Keratinocyte (primary cell): Measurements from ENCODE around the gene FBXL14. TPM values are rescaled to one million over a fixed set of nuclear protein-coding genes. Genes with fewer than 3 reads are reported as not detected.

Experiments
- DNase-seq: peaks from one replicate; pipeline ENCODE4 v3.0.0-alpha.2; 2011; ENCODE audit warnings: low read depth, missing footprints, low spot score
- FAIRE-seq: peaks from 2 replicates; lab custom pipeline; 2011; peaks lifted over from hg19 to GRCh38; lab: Jason Lieb, UNC
- H2AFZ ChIP-seq: 2 replicates; pipeline ENCODE4 v1.6.0; 2012; ENCODE audit warnings: low read length, control low read depth, inconsistent platforms; ENCODE audit not compliant: control insufficient read depth
- H3K27ac ChIP-seq: 2 replicates; pipeline ENCODE4 v1.5.1; 2011; ENCODE audit warnings: low read length; ENCODE audit not compliant: control insufficient read depth, insufficient read depth
- H3K27me3 ChIP-seq: 3 replicates; pipeline ENCODE4 v1.6.0; 2011; ENCODE audit warnings: low read length; ENCODE audit not compliant: control insufficient read depth, insufficient read depth; ENCODE audit errors: extremely low read depth
- H3K36me3 ChIP-seq, 2 experiments: 2 replicates in 1 of 2; 3 replicates in 1 of 2; pipeline ENCODE4 v1.5.1; 2011; ENCODE audit warnings: low read length in 2 of 2, mild to moderate bottlenecking in 1 of 2; ENCODE audit not compliant: control insufficient read depth in 2 of 2, insufficient read depth in 2 of 2; ENCODE audit errors: extremely low read depth in 1 of 2
- H3K4me1 ChIP-seq: 3 replicates; pipeline ENCODE4 v1.5.1; 2011; ENCODE audit warnings: low read length; ENCODE audit not compliant: control insufficient read depth, insufficient read depth; ENCODE audit errors: extremely low read depth
- H3K4me2 ChIP-seq: 3 replicates; pipeline ENCODE4 v1.6.0; 2011; ENCODE audit warnings: low read depth, low read length; ENCODE audit not compliant: control insufficient read depth, insufficient read depth; ENCODE audit errors: extremely low read depth
- H3K4me3 ChIP-seq, 3 experiments: fragments of 200-600 bp in 1 of 3; sonication (generic) in 1 of 3; 2 replicates in 2 of 3; 3 replicates in 1 of 3; pipeline ENCODE4 v1.5.1; 2011 to 2016; ENCODE audit warnings: low read length in 3 of 3, mild to moderate bottlenecking in 3 of 3, control low read depth in 2 of 3, inconsistent platforms in 1 of 3, low read depth in 1 of 3, mixed read lengths in 1 of 3, mixed run types in 1 of 3, moderate library complexity in 1 of 3; ENCODE audit not compliant: control insufficient read depth in 2 of 3, insufficient read depth in 2 of 3; ENCODE audit errors: extremely low read depth in 1 of 3
- H3K79me2 ChIP-seq: 2 replicates; pipeline ENCODE4 v1.6.0; 2012; ENCODE audit warnings: low read length; ENCODE audit not compliant: control insufficient read depth, insufficient read depth
- H3K9ac ChIP-seq: 3 replicates; pipeline ENCODE4 v1.6.0; 2011; ENCODE audit warnings: low read length; ENCODE audit not compliant: control insufficient read depth, insufficient read depth; ENCODE audit errors: extremely low read depth
- H3K9me1 ChIP-seq: 3 replicates; pipeline ENCODE4 v1.6.0; 2011; ENCODE audit warnings: low read length; ENCODE audit not compliant: control insufficient read depth, insufficient read depth; ENCODE audit errors: extremely low read depth
- H3K9me3 ChIP-seq: 2 replicates; pipeline ENCODE4 v1.5.1; 2012; ENCODE audit warnings: low read depth, low read length; ENCODE audit not compliant: control insufficient read depth
- H4K20me1 ChIP-seq: 3 replicates; pipeline ENCODE4 v1.6.0; 2011; ENCODE audit warnings: low read length; ENCODE audit not compliant: control insufficient read depth, insufficient read depth; ENCODE audit errors: extremely low read depth
- CTCF ChIP-seq, 3 experiments: IDR thresholded peaks in 1 of 3; conservative IDR thresholded peaks in 1 of 3; optimal IDR thresholded peaks in 1 of 3; 2 replicates in 2 of 3; 3 replicates in 1 of 3; pipeline versions ENCODE3 to v1.5.1; 2011; ENCODE audit warnings: low read length in 3 of 3, mild to moderate bottlenecking in 3 of 3, moderate library complexity in 2 of 3, control low read depth in 1 of 3, inconsistent platforms in 1 of 3; ENCODE audit not compliant: insufficient read depth in 2 of 3; ENCODE audit errors: extremely low read depth in 1 of 3
- EZH2 ChIP-seq: IDR thresholded peaks from one replicate; pipeline ENCODE4 v1.6.1; 2012; ENCODE audit warnings: inconsistent platforms, mild to moderate bottlenecking, low read length, moderate library complexity
- dilution Hi-C: fragments of 300-500 bp; cut with MboI; formaldehyde crosslinking; loops from one replicate; pipeline ENCODE4 v1.7.0; 2020; ENCODE audit warnings: low sequenced_read_pairs; ENCODE audit not compliant: extremely low pct_ligation_motif_present
- polyA plus RNA-seq, 5 experiments: library from polyadenylated mRNA; depleted of rRNA in 3 of 5; stranded (reverse) in 3 of 5; stranded (forward) in 1 of 5; unstranded in 1 of 5; fragments of >200 nt; gene quantifications; 1 replicate in 1 of 5; 2 replicates in 3 of 5; 3 replicates in 1 of 5; pipeline versions ENCODE4 v1.2.1 to v1.2.3, GENCODE V29; 2011 to 2012; ENCODE audit warnings: missing spikeins in 2 of 5, low read depth in 1 of 5, low replicate concordance in 1 of 5

The FBXL14 gene
- polyA plus RNA-seq, 1 donor (not counting 4 experiments of a cell fraction or from before 2014, with no cell fraction given): 1.8 TPM

GRCh38 chr12:1618489-1618888 is 24.1 kb upstream of the FBXL14 start:
- Histone ChIP-seq H2AFZ (no peak overlapping the region), H3K9ac (no peak overlapping the region), H3K79me2 (no peaks in the 10 kb centered on the region), H3K4me1 (peaks cover 27% of the 10 kb centered on the region), H3K36me3 (no peaks in the 10 kb centered on the region), H4K20me1 (peaks cover 18% of the 10 kb centered on the region), H3K4me3 (no peak overlapping the region), H3K4me2 (no peak overlapping the region), H3K9me1 (no peaks in the 10 kb centered on the region), H3K27ac (no peak overlapping the region), H3K27me3 (peaks cover 32% of the 10 kb centered on the region), H3K9me3 (no peaks in the 10 kb centered on the region)
- dilution Hi-C loops: no loop called here
- FAIRE-seq: no peak
- TF ChIP-seq CTCF (optimal IDR thresholded peaks at IDR 0.05 in 1 of 3, IDR thresholded peaks at IDR 0.05 in 1 of 3, conservative IDR thresholded peaks at IDR 0.05 in 1 of 3; ENCODE audit: extremely low read depth in 1 of 3, insufficient read depth in 2 of 3, low read length in 3 of 3) (no peak), EZH2 (no peak)
- no peak for DNase-seq

GRCh38 chr12:1616233-1617066 is 22.1 kb upstream of the FBXL14 start:
- DNase-seq: no peak
- H3K27ac ChIP-seq: no peak overlapping the region
- peaks cover 27% of the 10 kb centered on the region for H3K4me1 ChIP-seq

More at GRCh38 chr12:1616233-1617066, 22.1 kb upstream of the FBXL14 start:
- H3K4me3 ChIP-seq: peak overlapping the region in 1 of 3 experiments; percentile 5
- H3K4me2 ChIP-seq: peak overlapping the region; percentile 59
- H3K9me1 ChIP-seq: no peaks in the 10 kb centered on the region
- FAIRE-seq: peak; percentile 96
- dilution Hi-C loops: no loop called here
- peaks cover 18% of the 10 kb centered on the region for H4K20me1 ChIP-seq
- H3K9me3 ChIP-seq: no peaks in the 10 kb centered on the region
- H3K27me3 ChIP-seq: peaks cover 43% of the 10 kb centered on the region
- TF ChIP-seq CTCF (optimal IDR thresholded peaks at IDR 0.05 in 1 of 3, IDR thresholded peaks at IDR 0.05 in 1 of 3, conservative IDR thresholded peaks at IDR 0.05 in 1 of 3; ENCODE audit: extremely low read depth in 1 of 3, insufficient read depth in 2 of 3, low read length in 3 of 3) (no peak), EZH2 (no peak)
- no peak overlapping the region for H3K9ac ChIP-seq
- no peaks in the 10 kb centered on the region for H3K36me3 ChIP-seq
- no peak overlapping the region for H2AFZ ChIP-seq
- no peaks in the 10 kb centered on the region for H3K79me2 ChIP-seq
